H9 (cell line): ENCODE results near the gene ACVR1C. TPM values are rescaled to one million over a fixed set of nuclear protein-coding genes. Genes with fewer than 3 reads are reported as not detected.

ENCODE experiments used
- DNase-seq: peaks from one replicate; pipeline ENCODE4 v3.0.0-alpha.2; 2017
- H2AFZ ChIP-seq: one replicate; pipeline ENCODE4 v1.6.1; 2013; ENCODE audit warnings: mild to moderate bottlenecking, low read length, control low read depth, moderate library complexity
- H2AK5ac ChIP-seq: 2 replicates; pipeline ENCODE4 v1.6.1; 2013; ENCODE audit warnings: low read length, control low read depth, mixed read lengths; ENCODE audit not compliant: insufficient read length
- H2BK120ac ChIP-seq: one replicate; pipeline ENCODE4 v1.6.1; 2013; ENCODE audit warnings: low read depth, mild to moderate bottlenecking, low read length, control low read depth, inconsistent platforms; ENCODE audit not compliant: poor library complexity, severe bottlenecking
- H2BK12ac ChIP-seq: 2 replicates; pipeline ENCODE4 v1.6.1; 2013; ENCODE audit warnings: low read length, control low read depth, mixed read lengths, low read depth; ENCODE audit not compliant: insufficient read length
- H2BK15ac ChIP-seq: 2 replicates; pipeline ENCODE4 v1.6.1; 2013; ENCODE audit warnings: low read depth, low read length, control low read depth
- H2BK20ac ChIP-seq: one replicate; pipeline ENCODE4 v1.6.1; 2013; ENCODE audit warnings: low read depth, mild to moderate bottlenecking, low read length, control low read depth, inconsistent platforms; ENCODE audit not compliant: poor library complexity, severe bottlenecking
- H2BK5ac ChIP-seq: 2 replicates; pipeline ENCODE4 v1.6.1; 2013; ENCODE audit warnings: low read length, control low read depth, mixed read lengths; ENCODE audit not compliant: insufficient read length
- H3K14ac ChIP-seq: 2 replicates; pipeline ENCODE4 v1.6.1; 2013; ENCODE audit warnings: low read length, control low read depth; ENCODE audit not compliant: insufficient read depth
- H3K18ac ChIP-seq: 2 replicates; pipeline ENCODE4 v1.6.1; 2013; ENCODE audit warnings: low read depth, mild to moderate bottlenecking, mixed read lengths, low read length, control low read depth; ENCODE audit not compliant: insufficient read length
- H3K23ac ChIP-seq: 2 replicates; pipeline ENCODE4 v1.6.1; 2013; ENCODE audit warnings: low read length, control low read depth, mixed read lengths, low read depth; ENCODE audit not compliant: insufficient read length
- H3K23me2 ChIP-seq: 2 replicates; pipeline ENCODE4 v1.6.1; 2013; ENCODE audit warnings: low read depth, mild to moderate bottlenecking, mixed read lengths, low read length, control low read depth; ENCODE audit not compliant: insufficient read length, poor library complexity, severe bottlenecking
- H3K27ac ChIP-seq: 2 replicates; pipeline ENCODE4 v1.5.1; 2013; ENCODE audit warnings: low read length, control low read depth, mixed read lengths, low read depth; ENCODE audit not compliant: insufficient read length
- H3K27me3 ChIP-seq: 2 replicates; pipeline ENCODE4 v1.6.1; 2013; ENCODE audit warnings: low read length, control low read depth, inconsistent platforms; ENCODE audit not compliant: insufficient read depth
- H3K4ac ChIP-seq: 2 replicates; pipeline ENCODE4 v1.6.1; 2013; ENCODE audit warnings: low read depth, mild to moderate bottlenecking, control low read depth, inconsistent platforms, low read length, moderate library complexity
- H3K4me1 ChIP-seq: 2 replicates; pipeline ENCODE4 v1.6.1; 2013; ENCODE audit warnings: low read length, control low read depth, inconsistent platforms; ENCODE audit not compliant: insufficient read depth
- H3K4me2 ChIP-seq: 2 replicates; pipeline ENCODE4 v1.6.1; 2013; ENCODE audit warnings: low read length, control low read depth, mixed read lengths; ENCODE audit not compliant: insufficient read length, insufficient read depth
- H3K56ac ChIP-seq: 2 replicates; pipeline ENCODE4 v1.6.1; 2013; ENCODE audit warnings: low read depth, mild to moderate bottlenecking, mixed read lengths, low read length, control low read depth; ENCODE audit not compliant: insufficient read length
- H3K79me1 ChIP-seq: 2 replicates; pipeline ENCODE4 v1.6.1; 2013; ENCODE audit warnings: low read depth, mild to moderate bottlenecking, moderate library complexity, low read length, control low read depth, inconsistent platforms; ENCODE audit not compliant: insufficient read depth, poor library complexity, severe bottlenecking
- H3K79me2 ChIP-seq: 2 replicates; pipeline ENCODE4 v1.6.1; 2013; ENCODE audit warnings: low read length, control low read depth, inconsistent platforms; ENCODE audit not compliant: insufficient read depth
- H3K9ac ChIP-seq: 2 replicates; pipeline ENCODE4 v1.6.1; 2013; ENCODE audit warnings: low read length, control low read depth, mixed read lengths; ENCODE audit not compliant: insufficient read length; ENCODE audit errors: extremely low read depth
- H3K9me3 ChIP-seq: one replicate; pipeline ENCODE4 v1.6.1; 2013; ENCODE audit warnings: low read depth, low read length, inconsistent platforms; ENCODE audit not compliant: control insufficient read depth
- H3T11ph ChIP-seq: one replicate; pipeline ENCODE4 v1.6.1; 2013; ENCODE audit warnings: mild to moderate bottlenecking, low read length, control low read depth, inconsistent platforms
- H4K20me1 ChIP-seq: one replicate; pipeline ENCODE4 v1.6.1; 2013; ENCODE audit not compliant: control insufficient read depth, insufficient read length, insufficient read depth
- H4K5ac ChIP-seq: 2 replicates; pipeline ENCODE4 v1.6.1; 2013; ENCODE audit warnings: low read depth, mild to moderate bottlenecking, mixed read lengths, low read length, control low read depth; ENCODE audit not compliant: insufficient read length
- H4K8ac ChIP-seq: replicated peaks from 2 replicates; pipeline ENCODE4 v1.6.1; 2013; ENCODE audit warnings: low read length, control low read depth, mixed read lengths, low read depth; ENCODE audit not compliant: insufficient read length
- H4K91ac ChIP-seq: 2 replicates; pipeline ENCODE4 v1.6.1; 2013; ENCODE audit warnings: low read depth, mild to moderate bottlenecking, moderate library complexity, mixed read lengths, low read length, control low read depth; ENCODE audit not compliant: insufficient read length
- H3K27ac Mint-ChIP-seq, 3 experiments: 2 replicates in 2 of 3; 3 replicates in 1 of 3; pipeline ENCODE4 v1.8.0; 2020 to 2021; ENCODE audit warnings: mixed read lengths in 3 of 3, mild to moderate bottlenecking in 1 of 3, moderate library complexity in 1 of 3
- H3K27me3 Mint-ChIP-seq: 2 replicates; pipeline ENCODE4 v1.8.0; 2021; ENCODE audit warnings: low read depth, mild to moderate bottlenecking, moderate library complexity, mixed read lengths
- H3K36me3 Mint-ChIP-seq, 3 experiments: 2 replicates in 2 of 3; 3 replicates in 1 of 3; pipeline ENCODE4 v1.8.0; 2020 to 2021; ENCODE audit warnings: low read depth in 3 of 3, mixed read lengths in 3 of 3; ENCODE audit not compliant: insufficient read depth in 1 of 3
- H3K4me1 Mint-ChIP-seq, 2 experiments: 2 replicates each; pipeline ENCODE4 v1.8.0; 2020; ENCODE audit warnings: mixed read lengths in 2 of 2
- H3K4me3 Mint-ChIP-seq, 2 experiments: 2 replicates in 1 of 2; 3 replicates in 1 of 2; pipeline ENCODE4 v1.8.0; 2020 to 2021; ENCODE audit warnings: mild to moderate bottlenecking in 2 of 2, mixed read lengths in 2 of 2, moderate library complexity in 1 of 2
- H3K9me3 Mint-ChIP-seq, 2 experiments: 2 replicates in 1 of 2; 3 replicates in 1 of 2; pipeline ENCODE4 v1.8.0; 2020; ENCODE audit warnings: mild to moderate bottlenecking in 2 of 2, mixed read lengths in 2 of 2, moderate library complexity in 1 of 2
- WGBS: extraction: QIAGEN DNeasy Blood & Tissue Kit; methylation state at CpG from one replicate; pipeline ENCODE4 v1.1.7; 2013; ENCODE audit warnings: missing lambda C conversion rate, low lambda C conversion rate, mixed read lengths; ENCODE audit not compliant: insufficient read length; ENCODE audit errors: extremely low coverage; 5-methylcytosine and 5-hydroxymethylcytosine counted together
- total RNA-seq: library from RNA; stranded (reverse); gene quantifications from 2 replicates; pipeline ENCODE4 v1.2.1, GENCODE V29; 2021
- TF ChIP-seq, protein P1 (sequence below): fragments of 200-600 bp; sonication (generic); conservative IDR thresholded peaks from 3 replicates; pipeline ENCODE4 v1.8.0; 2021; ENCODE audit warnings: antibody characterized with exemption, mild to moderate bottlenecking

ACVR1C gene
- total RNA-seq, 1 experiment from 2014 or later: 0.81 TPM

DNA sequence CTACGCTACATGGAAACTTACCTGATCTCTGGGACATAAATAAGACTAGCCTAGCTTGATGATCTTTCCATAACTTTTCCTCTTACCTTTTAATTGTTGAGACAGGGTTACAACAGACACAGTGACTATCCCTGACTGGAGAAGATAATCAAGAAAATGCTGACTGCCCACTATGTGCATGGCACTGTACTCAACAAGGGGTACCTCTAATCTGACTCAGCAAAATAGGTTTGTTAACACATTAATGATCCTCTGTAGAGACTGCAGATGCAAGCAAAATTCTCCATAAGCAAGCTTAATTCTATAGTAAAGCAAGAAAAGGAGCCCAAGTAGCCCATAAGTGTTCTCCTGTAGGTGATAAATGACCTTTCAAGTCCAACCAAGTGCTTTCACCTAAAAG is 25.5 kb downstream of the ACVR1C start:
- no peak overlapping the region for H2BK120ac ChIP-seq
- no peak overlapping the region for H2AFZ ChIP-seq
- H3K9ac ChIP-seq: no peak overlapping the region
- Mint-ChIP-seq H3K27ac (no peak overlapping the region), H3K4me1 (no peaks in the 10 kb centered on the region), H3K9me3 (no peaks in the 10 kb centered on the region), H3K4me3 (no peak overlapping the region), H3K27me3 (peaks cover 16% of the 10 kb centered on the region), H3K36me3 (no peaks in the 10 kb centered on the region)
- H3K79me1 ChIP-seq: no peaks in the 10 kb centered on the region
- WGBS: no CpG with 5 or more reads among the region's 1 CpG
- H3K18ac ChIP-seq: no peak overlapping the region
- no peak for DNase-seq
- no peaks in the 10 kb centered on the region for H3K9me3 ChIP-seq
- no peaks in the 10 kb centered on the region for H3K79me2 ChIP-seq
- no peak overlapping the region for H2BK20ac ChIP-seq
- H3K14ac ChIP-seq: no peak overlapping the region
- H2BK15ac ChIP-seq: no peak overlapping the region
- no peaks in the 10 kb centered on the region for H4K20me1 ChIP-seq
- no peak overlapping the region for H4K5ac ChIP-seq
- no peak overlapping the region for H2BK5ac ChIP-seq
- H4K8ac ChIP-seq: no peak overlapping the region
- no peak overlapping the region for H3T11ph ChIP-seq
- H2AK5ac ChIP-seq: no peak overlapping the region
- H3K4ac ChIP-seq: no peak overlapping the region
- H3K56ac ChIP-seq: no peak overlapping the region
- TF ChIP-seq, protein P1, sequence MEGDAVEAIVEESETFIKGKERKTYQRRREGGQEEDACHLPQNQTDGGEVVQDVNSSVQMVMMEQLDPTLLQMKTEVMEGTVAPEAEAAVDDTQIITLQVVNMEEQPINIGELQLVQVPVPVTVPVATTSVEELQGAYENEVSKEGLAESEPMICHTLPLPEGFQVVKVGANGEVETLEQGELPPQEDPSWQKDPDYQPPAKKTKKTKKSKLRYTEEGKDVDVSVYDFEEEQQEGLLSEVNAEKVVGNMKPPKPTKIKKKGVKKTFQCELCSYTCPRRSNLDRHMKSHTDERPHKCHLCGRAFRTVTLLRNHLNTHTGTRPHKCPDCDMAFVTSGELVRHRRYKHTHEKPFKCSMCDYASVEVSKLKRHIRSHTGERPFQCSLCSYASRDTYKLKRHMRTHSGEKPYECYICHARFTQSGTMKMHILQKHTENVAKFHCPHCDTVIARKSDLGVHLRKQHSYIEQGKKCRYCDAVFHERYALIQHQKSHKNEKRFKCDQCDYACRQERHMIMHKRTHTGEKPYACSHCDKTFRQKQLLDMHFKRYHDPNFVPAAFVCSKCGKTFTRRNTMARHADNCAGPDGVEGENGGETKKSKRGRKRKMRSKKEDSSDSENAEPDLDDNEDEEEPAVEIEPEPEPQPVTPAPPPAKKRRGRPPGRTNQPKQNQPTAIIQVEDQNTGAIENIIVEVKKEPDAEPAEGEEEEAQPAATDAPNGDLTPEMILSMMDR: no peak
- H3K23me2 ChIP-seq: no peaks in the 10 kb centered on the region
- H2BK12ac ChIP-seq: no peak overlapping the region
- no peak overlapping the region for H4K91ac ChIP-seq
- no peak overlapping the region for H3K27ac ChIP-seq
- H3K27me3 ChIP-seq: no peaks in the 10 kb centered on the region
- H3K23ac ChIP-seq: no peak overlapping the region
- H3K4me2 ChIP-seq: no peak overlapping the region
- no peaks in the 10 kb centered on the region for H3K4me1 ChIP-seq
